GM18870 (cell line): ENCODE data around the gene SSTR3.
"Not testable (repeated sequence)": the region's sequence is repeated elsewhere in the genome, so short reads cannot be mapped to it uniquely, and the experiment has no call there.

Experiments used
- ATAC-seq: cut with Tn5 transposase; IDR thresholded peaks from one replicate; pipeline ENCODE4 v1.9.1; 2021; ENCODE audit warnings: moderate library complexity; ENCODE audit not compliant: unreplicated experiment

SSTR3 gene

GRCh38 chr22:37243402-37244113 lies 31.3 kb upstream of the SSTR3 start:
- ATAC-seq, result no peak

GRCh38 chr22:37242395-37242918 lies 30.2 kb upstream of the SSTR3 start:
- ATAC-seq, result peak; percentile 49

DNA sequence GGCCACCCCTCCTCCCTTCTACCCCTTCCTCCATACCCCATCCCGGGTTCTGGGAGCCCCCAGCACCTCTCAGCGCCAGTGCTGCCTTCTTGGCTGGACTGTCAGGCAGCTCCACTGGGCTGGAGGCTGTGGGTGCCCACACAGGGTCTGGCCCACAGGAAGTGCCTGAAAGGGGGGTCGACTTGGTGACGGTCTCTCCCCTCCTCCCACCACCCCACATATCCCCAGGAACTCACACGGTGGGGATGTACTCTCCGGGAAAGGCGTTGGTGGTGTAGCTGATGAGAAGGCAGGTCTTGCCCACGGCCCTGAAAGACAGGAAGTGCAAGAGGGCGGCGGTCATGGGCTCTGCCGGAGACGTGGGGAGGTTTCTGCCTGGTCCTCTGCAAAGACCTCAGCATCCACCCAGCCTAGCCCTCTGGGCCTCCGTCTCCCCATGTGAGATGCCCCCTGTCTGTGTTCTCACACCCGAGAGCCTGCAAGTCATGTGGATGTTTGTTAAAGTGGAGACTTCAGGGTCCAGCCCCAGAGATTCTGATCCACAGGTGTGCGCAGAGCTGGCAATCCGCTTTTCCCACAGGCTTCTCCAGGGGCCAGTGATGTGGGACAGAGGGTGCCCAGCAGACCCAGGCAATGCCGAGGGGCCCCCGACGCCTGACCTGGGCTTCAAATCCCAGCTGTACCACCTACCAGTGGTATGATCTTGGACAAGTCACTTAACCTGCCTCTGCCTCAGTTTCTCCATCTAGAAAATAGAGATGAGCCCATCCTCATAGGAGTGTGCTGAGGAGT lies 29.3 kb upstream of the SSTR3 start:
- no peak for ATAC-seq

DNA sequence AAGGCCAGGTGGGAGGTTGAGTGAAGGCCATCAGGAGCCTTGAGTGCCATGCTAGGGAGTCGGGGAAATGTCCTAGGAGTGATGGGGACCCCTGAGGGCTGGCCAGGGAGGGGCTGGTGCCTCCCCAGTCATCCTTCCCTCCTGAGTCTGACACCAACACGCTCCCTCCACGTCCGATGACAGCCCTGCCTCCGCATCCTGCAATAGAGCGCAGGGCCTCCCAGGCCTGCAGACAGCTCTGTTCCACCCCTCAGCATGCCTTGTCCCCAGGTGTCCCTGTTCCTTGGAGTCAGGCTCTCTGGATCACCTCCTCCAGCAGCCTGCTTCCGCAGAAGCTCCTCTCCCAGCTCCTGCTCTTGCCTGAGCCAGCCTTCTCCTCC lies 28.7 kb upstream of the SSTR3 start:
- ATAC-seq, result no peak

DNA sequence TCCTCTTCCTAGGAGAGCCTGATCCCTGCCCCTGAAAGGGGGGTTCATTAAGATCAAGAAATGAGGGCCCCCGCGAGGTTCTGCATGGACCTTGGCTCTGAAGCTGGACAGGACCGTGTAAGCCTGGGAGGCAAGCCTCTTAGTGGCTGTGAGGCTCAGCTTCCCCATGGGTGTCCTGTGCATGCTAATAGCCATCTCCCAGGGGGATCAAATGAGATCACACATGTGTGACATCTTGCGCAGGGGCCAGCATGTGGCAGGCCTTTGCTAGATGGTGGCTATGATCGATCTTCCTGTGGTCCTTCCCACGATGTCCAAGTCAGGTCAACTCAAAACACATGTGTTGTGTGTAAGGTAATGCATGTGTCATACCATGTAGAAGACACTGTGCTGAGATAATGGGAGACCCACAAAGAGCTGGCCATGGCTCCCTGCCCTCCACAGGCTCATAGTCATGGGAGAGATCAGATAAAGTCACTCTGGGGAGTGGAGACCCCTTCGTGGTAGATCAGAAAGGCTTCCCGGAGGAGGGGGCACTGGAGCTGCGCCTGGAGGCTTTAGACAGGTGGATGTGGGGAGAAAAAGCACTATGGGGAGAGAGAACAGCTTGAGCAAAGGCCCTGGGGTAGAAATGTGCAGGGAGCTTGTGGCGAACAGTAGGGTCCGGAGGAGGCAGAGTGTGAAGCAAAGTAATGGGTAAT lies 28.1 kb upstream of the SSTR3 start:
- ATAC-seq, result no peak

- ATAC-seq, result no peak
These were observed 27.3 kb upstream of the SSTR3 start for GRCh38 chr22:37239336-37240239.

DNA sequence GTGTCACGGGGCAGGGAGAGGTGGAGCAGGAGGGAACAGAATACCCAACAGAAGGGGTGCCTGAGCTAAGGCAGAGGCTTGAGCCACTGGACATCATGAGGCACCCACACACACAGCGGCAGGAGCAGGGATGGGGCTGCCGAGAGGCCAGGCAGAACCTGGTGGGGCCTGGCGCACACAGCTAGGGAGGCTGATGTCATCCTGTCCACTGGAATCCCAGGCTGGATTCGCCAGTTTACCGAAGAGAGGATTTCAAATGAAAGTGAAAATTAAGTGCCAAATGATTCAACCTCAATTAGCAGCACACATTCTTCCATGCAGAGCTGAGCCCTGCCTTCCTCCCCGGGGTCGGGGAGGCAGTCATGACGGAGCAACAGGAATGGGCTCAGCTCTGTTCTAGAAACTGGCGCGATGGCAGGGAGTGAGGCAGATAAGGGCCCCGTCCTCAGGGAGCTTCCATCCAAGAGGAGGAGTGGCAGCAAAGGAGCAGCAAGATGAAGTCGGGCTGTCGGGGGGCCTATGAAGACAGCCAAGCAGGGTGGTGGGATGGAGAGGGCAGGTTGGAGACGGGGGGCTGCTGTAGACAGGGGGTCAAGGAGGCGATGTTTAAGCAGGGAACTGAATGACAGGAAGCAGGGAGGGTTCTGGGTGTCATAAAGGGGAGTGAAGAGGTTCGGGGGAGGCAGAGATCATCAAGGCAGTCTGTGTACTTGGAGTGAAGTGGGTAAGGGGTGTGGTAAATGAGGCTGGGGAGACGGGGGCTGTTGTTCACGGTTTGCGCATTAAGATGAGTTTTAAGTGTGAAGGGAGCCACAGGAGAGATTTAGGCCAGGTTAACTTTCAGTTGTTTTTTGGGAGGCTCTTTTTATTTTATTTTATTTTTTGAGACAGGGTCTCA lies 25.3 kb upstream of the SSTR3 start:
- no peak for ATAC-seq

DNA sequence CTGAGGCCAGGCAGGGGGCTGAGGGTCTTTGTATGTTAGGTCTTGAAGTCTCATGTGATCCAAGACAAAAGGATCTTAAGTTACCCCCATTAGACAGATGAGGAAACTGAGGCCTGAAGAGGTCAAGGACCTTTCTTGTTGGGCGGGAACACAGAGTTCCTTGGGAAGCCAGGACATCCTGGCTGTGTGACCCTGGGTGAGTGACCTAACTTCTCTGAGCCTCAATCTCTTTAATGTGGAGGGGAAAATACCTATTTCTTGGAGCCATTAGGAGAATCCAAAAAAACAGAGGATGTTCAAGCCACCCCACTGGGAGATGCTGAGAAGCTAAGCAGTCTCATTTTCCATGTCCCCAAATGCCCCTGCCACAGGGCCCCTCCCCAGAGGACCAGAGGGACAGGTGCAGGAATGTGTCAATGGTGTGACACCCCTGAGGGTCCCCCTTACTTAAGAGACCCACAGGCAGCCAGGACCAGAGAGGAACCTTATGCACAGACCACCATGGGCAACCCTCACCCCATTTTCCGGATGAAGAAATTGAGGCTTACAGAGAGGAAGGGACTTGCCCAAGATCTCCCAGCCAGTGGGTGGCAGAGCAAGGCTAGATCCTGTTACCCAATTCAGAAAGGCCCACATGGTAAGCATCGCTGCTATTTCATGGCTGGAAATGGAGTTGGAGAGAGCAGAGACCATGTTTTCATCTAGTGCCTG lies 23.8 kb upstream of the SSTR3 start:
- ATAC-seq, result no peak

- no peak for ATAC-seq
These were observed 22.7 kb upstream of the SSTR3 start for GRCh38 chr22:37234736-37235711.

GRCh38 chr22:37233751-37234631 lies 21.7 kb upstream of the SSTR3 start:
- ATAC-seq, result no peak

- not testable (repeated sequence) for ATAC-seq
These were observed 21.1 kb upstream of the SSTR3 start for GRCh38 chr22:37233371-37233750.

DNA sequence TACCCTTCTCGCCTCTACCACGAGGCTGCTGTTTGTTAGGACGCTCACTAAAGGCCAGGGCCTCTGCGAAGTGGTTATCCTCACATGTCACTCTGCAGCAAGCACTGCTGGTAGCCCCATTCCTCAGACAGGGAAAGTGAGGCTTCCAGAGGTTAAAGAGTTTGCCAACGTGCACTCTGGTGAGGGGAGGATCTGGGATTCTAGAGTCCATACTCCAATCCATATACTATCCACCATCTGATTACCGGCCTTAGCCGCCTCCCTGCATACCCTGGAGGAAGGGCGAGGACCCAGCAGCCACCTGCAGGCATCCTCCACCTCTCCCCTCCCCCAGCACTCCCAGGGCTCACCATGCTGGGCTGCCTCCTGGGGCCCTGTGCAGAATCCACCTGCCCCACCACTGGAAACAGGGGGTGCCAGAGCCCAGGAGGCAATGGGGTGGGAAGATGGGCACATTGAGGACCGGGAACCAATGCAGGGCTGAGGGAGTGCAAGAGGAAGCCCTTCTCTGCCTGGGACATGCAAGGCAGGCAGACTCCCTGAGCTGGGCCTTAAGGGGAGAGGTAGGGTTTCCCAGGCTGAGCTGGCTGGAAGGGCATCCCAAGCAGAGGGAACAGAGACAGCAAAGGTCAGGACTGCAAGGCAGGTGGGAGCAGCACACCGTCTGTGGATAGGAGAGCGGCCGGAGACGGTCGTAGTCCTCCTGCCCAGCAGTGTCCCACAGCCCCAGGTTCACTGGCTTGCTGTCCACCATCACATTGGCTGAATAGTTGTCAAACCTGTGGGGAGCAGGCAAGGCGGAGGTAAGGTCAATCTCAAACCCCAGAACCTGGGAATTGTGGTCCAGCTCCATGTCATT lies 20.1 kb upstream of the SSTR3 start:
- ATAC-seq, result no peak

DNA sequence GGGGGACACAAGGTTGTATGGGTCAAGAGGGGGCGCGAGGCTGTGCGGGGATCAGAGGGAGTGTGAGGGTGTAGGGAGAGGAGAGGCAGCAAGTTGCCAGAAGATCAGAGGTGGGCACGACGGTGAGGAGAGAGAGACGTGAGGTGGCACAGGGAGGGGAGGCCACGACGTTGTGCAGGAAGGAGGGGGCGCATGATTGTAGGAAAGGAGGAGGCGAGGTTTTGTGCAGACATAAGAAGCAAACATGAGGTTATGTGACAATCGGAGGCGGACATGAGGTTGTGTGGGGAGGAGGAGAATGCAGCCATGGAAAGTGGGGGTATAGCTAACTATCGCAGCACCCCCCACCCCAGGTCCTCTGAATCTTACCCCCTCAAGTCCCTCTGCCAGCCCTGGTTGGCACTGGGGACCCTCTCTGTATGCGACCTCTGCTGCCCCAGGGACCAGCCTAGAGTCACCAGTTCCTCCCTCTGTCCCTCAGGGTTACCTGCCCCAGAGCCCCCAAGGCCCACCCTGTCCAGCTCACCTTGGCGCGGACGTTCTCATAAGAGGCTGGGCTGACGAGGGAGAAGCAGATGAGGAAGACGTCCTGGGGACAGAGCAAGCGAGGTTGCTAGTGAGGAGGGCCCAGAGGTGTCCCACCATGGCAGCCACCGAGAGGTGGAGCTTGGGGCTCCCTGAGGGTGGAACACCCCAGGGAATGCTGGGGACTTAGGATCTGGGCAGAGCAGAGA lies 19.3 kb upstream of the SSTR3 start:
- ATAC-seq, result no peak

DNA sequence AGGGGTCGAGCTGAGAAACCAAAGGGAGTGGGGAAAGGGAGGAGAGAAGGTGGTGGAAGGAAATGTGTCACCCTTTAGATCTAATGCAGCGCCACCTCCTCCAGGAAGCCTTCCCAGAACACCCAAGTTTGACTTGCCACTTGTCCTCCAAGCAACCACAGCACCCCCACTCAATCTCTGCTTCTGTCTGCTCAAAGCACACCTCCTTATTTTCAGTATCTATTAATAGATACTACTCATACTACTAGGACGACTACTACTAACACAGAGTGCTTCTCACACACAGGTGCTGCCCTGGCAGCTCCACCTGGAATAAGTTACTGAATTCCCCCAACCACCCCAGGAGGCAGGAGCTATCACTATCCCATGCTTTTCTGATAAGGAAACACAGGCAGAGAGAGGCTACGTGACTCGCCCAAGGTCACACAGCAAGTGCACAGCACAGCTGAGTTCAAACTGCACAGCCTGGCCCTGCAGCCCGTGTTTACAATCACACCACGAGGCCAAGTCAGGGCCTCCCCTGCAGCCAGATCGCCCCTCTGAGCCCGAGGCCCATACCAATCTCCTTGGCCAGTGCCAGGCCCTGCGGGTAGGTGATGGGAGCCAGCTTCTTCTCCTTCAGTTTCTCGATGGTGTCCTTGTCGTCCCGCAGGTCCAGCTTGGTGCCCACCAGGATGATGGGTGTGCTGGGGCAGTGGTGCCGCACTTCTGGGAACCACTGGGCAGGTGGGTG lies 18.6 kb upstream of the SSTR3 start:
- no peak for ATAC-seq
